CD4-positive, alpha-beta memory T cell (primary cell): ENCODE measurements around the gene LXN. TPM values are rescaled to one million over a fixed set of nuclear protein-coding genes. Genes with fewer than 3 reads are reported as not detected.
A peak's percentile ranks its signal among the peaks of the same experiment; 100 is the strongest.

Source experiments
- CTCF ChIA-PET: fragments of 350-600 bp; sonication (Branson Sonifier 250); formaldehyde crosslinking; loops from one replicate; lab custom pipeline; 2021; ENCODE audit warnings: inconsistent platforms; ENCODE audit not compliant: partially characterized antibody; lab: Charles Lee
- POLR2A ChIA-PET: fragments of 350-600 bp; sonication (Branson Sonifier 250); formaldehyde crosslinking; loops from one replicate; lab custom pipeline; 2021; ENCODE audit not compliant: partially characterized antibody; lab: Charles Lee
- DNase-seq, 5 donors: peaks; one replicate each; pipeline versions ENCODE4 v3.0.0 to v3.0.0-alpha.2; 2020 to 2022; ENCODE audit warnings: mixed read lengths in 1 of 5
- H3K27ac ChIP-seq: one replicate; pipeline ENCODE4 v1.7.0; 2013; ENCODE audit warnings: low read depth, low read length
- H3K27me3 ChIP-seq: 2 replicates; pipeline ENCODE4 v1.7.0; 2013; ENCODE audit warnings: mild to moderate bottlenecking, low read length, moderate library complexity; ENCODE audit not compliant: insufficient read depth
- H3K36me3 ChIP-seq: 2 replicates; pipeline ENCODE4 v1.7.0; 2013; ENCODE audit warnings: mild to moderate bottlenecking, low read length, moderate library complexity; ENCODE audit not compliant: insufficient read depth
- H3K4me1 ChIP-seq: 2 replicates; pipeline ENCODE4 v1.7.0; 2013; ENCODE audit warnings: mild to moderate bottlenecking, low read length, moderate library complexity; ENCODE audit not compliant: insufficient read depth
- H3K4me3 ChIP-seq, 2 donors: one replicate each; pipeline ENCODE4 v1.7.0; 2013; ENCODE audit warnings: low read length in 2 of 2, mild to moderate bottlenecking in 1 of 2
- H3K9me3 ChIP-seq, 2 donors: one replicate each; pipeline ENCODE4 v1.7.0; 2013; ENCODE audit warnings: low read length in 2 of 2, control low read depth in 1 of 2; ENCODE audit not compliant: control insufficient read depth in 1 of 2
- H3K27ac Mint-ChIP-seq, 7 donors: one replicate each; pipeline ENCODE4 v1.8.0; 2020 to 2021; ENCODE audit warnings: mixed read lengths in 7 of 7, mild to moderate bottlenecking in 6 of 7, inconsistent platforms in 3 of 7, moderate library complexity in 3 of 7
- H3K27me3 Mint-ChIP-seq, 2 donors: one replicate each; pipeline ENCODE4 v1.8.0; 2020 to 2021; ENCODE audit warnings: mixed read lengths in 2 of 2
- H3K36me3 Mint-ChIP-seq, 2 donors: one replicate each; pipeline ENCODE4 v1.8.0; 2020 to 2021; ENCODE audit warnings: mixed read lengths in 2 of 2, inconsistent platforms in 1 of 2, mild to moderate bottlenecking in 1 of 2
- H3K4me1 Mint-ChIP-seq, 4 donors: one replicate each; pipeline ENCODE4 v1.8.0; 2020 to 2021; ENCODE audit warnings: mixed read lengths in 4 of 4, mild to moderate bottlenecking in 1 of 4
- H3K4me3 Mint-ChIP-seq, 8 donors: one replicate each; pipeline ENCODE4 v1.8.0; 2020 to 2021; ENCODE audit warnings: mixed read lengths in 8 of 8, mild to moderate bottlenecking in 7 of 8, moderate library complexity in 6 of 8, inconsistent platforms in 3 of 8
- H3K9me3 Mint-ChIP-seq, 8 donors: one replicate each; pipeline ENCODE4 v1.8.0; 2020 to 2021; ENCODE audit warnings: mixed read lengths in 8 of 8, mild to moderate bottlenecking in 5 of 8, inconsistent platforms in 3 of 8, moderate library complexity in 1 of 8
- intact Hi-C: fragments of 100-400 bp; cut with micrococcal nuclease; formaldehyde crosslinking; loops from one replicate; pipeline ENCODE4 v1.15.1; 2023
- polyA plus RNA-seq, 2 donors: library from polyadenylated mRNA; unstranded; fragments of 300-500 nt; fragmentation: Illumina TruSeq; gene quantifications; one replicate each; pipeline ENCODE4 v1.2.3, GENCODE V29; 2021
- total RNA-seq, 2 experiments: library from RNA; stranded (reverse); gene quantifications; one replicate each; pipeline ENCODE4 v1.2.3, GENCODE V29; 2021

LXN gene
- total and polyA plus RNA-seq, 4 experiments from 2014 or later = 7.7 to 27.5 (median 11.2) TPM

DNA sequence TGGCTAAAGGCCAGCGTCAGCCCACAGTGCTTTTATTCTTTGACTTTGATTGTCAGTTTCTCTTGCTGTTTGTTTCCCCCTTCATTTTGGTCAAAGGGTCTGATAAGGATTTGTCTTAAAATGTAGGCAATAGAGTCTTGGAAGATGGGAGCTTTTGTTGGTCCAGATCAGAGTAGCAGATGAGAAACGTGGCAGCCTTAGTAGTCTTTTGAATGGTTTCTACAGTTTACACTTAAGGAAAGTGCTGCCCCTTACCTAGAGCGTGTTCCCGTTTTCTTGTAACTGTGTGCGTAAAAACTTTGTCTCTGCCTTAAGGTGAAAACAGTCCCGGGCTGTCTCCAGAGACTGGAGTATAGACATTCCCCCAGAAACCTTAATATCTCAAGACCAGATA lies 630 bp downstream of the LXN start:
- no peak for DNase-seq
- ChIA-PET POLR2A (interaction anchor here (0.9 to 2.3 kb wide), 4 partner anchors 8 to 51 kb away, joined by 3 to 10 read pairs (median 6); partner anchors contain the start of gene GFM1), CTCF (interaction anchor here (0.6 to 4.1 kb wide), 12 partner anchors 11 to 131 kb away, joined by 3 to 51 read pairs (median 6); partner anchors contain the start of gene GFM1)
- Mint-ChIP-seq H3K9me3 (no peaks in the 10 kb centered on the region), H3K27me3 (no peaks in the 10 kb centered on the region), H3K36me3 (peaks cover 15 to 40% of the 10 kb centered on the region in 2 donors), H3K27ac (peak overlapping the region; percentile 81 to 97 (median 95)), H3K4me3 (peak overlapping the region; percentile 92 to 99 (median 96)), H3K4me1 (peaks cover 12 to 32% (median 22%) of the 10 kb centered on the region in 4 donors)
- intact Hi-C loops = loop anchor here (1.0 to 10.0 kb wide), 5 partner anchors 13 to 1893 kb away; partner anchors contain the start of genes GFM1 and KPNA4
- Histone ChIP-seq H3K27ac (peak overlapping the region; percentile 63), H3K4me3 (peak overlapping the region; percentile 62 to 64), H3K4me1 (peaks cover 19% of the 10 kb centered on the region), H3K36me3 (peaks cover 13% of the 10 kb centered on the region), H3K9me3 (no peaks in the 10 kb centered on the region), H3K27me3 (no peaks in the 10 kb centered on the region)

DNA sequence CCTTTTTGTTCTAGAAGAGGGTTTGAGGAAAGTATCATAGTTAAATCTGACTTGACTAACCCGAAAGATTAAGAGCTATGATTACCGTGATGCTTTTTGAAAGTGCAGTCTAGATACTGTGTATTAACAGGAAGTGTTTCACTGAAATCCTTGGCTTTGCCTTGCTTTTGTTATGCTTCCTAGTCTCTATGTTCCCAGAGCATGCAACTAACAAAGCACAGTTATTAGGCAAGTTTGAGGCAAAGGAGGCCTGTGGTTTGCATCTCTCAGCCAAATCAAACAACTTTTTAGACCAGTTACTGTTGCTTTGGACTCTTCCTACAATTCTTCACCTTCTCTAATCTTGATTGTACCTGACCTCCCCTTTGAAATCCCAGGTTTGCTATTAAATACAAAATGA lies 3.9 kb downstream of the LXN start:
- Histone ChIP-seq H3K4me1 (peaks cover 19% of the 10 kb centered on the region), H3K27me3 (no peaks in the 10 kb centered on the region), H3K36me3 (peaks cover 35% of the 10 kb centered on the region), H3K27ac (no peak overlapping the region), H3K4me3 (no peak overlapping the region), H3K9me3 (no peaks in the 10 kb centered on the region)
- CTCF ChIA-PET = interaction anchor here (1.4 to 2.2 kb wide), 2 partner anchors 9 to 24 kb away, joined by 5 to 9 read pairs; partner anchors contain the start of gene GFM1
- Mint-ChIP-seq H3K27me3 (no peaks in the 10 kb centered on the region), H3K27ac (peak overlapping the region in 1 of 7 donors; percentile 37), H3K9me3 (no peaks in the 10 kb centered on the region), H3K4me3 (no peak overlapping the region), H3K4me1 (peaks cover 12 to 32% (median 25%) of the 10 kb centered on the region in 4 donors), H3K36me3 (peaks cover 43 to 69% of the 10 kb centered on the region in 2 donors)
- DNase-seq = no peak
- intact Hi-C loops = no loop called here
- POLR2A ChIA-PET = no interaction called here

DNA sequence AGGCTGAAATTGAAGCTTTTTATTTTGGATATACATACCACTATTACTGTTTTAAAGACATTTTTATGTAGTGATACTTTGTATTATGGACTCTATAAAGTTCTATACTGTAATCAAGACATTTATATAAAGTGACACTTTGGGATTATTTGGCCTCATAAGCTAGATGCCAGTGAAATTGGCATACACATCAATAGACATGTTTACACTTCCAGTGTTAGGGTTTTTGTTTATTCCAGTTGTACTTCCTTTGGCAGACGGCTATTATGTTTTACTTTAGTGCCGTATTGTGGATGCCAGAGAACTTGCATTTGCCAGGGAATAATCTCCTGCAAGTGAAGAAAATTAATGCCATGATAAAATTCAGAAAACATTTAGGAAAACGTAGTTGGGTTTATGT lies 6.0 kb downstream of the LXN start:
- Histone ChIP-seq H3K4me3 (no peak overlapping the region), H3K27ac (no peak overlapping the region), H3K4me1 (peaks cover 7% of the 10 kb centered on the region), H3K9me3 (no peaks in the 10 kb centered on the region), H3K27me3 (no peaks in the 10 kb centered on the region), H3K36me3 (peaks cover 49% of the 10 kb centered on the region)
- Mint-ChIP-seq H3K9me3 (no peaks in the 10 kb centered on the region), H3K4me1 (peaks cover 2 to 16% (median 12%) of the 10 kb centered on the region in 4 donors), H3K27ac (no peak overlapping the region), H3K4me3 (no peak overlapping the region), H3K27me3 (no peaks in the 10 kb centered on the region), H3K36me3 (peaks cover 45 to 79% of the 10 kb centered on the region in 2 donors)
- intact Hi-C loops = no loop called here
- no peak for DNase-seq
- ChIA-PET CTCF (no interaction called here), POLR2A (no interaction called here)

DNA sequence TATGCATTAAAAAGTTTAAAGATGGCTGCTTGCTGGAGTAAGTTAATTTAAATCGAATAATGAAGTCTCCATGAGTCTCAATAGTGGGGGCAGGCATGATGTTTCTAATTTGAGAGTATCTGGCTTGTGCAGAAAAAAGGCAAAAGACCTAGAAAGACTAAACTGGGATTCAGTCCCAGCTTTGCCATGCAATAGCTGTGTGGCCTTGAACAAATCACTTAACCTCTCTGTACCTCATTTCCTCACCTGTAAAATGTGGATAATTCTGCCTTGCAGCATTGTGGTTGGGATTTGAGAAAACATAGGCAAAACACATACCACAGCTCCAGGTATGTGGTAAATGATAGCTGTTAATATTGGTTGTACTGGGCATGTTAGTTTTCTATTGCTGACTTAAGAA lies 8.6 kb downstream of the LXN start:
- peaks cover 64% of the 10 kb centered on the region for H3K36me3 ChIP-seq
- H3K36me3 Mint-ChIP-seq = peaks cover 49 to 78% of the 10 kb centered on the region in 2 donors
- H3K27ac Mint-ChIP-seq = peak overlapping the region in 1 of 7 donors; percentile 44

DNA sequence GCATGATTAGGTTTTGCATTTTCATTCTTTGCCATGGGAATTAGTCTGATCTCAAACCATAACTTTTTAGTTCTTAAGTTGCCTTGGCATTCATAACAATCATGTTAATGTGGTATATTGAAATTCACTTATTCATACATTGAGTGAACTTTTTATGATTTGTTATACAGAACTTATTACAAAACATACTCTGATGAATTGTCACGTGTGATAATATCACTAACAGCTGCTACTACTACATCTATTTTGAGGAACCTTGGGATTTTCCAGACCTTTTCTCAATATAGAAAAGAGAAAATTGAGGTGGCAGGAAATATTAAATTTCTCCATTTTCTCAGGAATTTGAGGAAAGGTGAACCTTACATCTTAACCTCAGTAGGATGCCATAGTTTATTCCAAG lies 9.2 kb downstream of the LXN start:
- no peaks in the 10 kb centered on the region for H3K27me3 Mint-ChIP-seq
- no peak for DNase-seq
- H3K4me3 ChIP-seq = no peak overlapping the region
- H3K36me3 Mint-ChIP-seq = peaks cover 43 to 74% of the 10 kb centered on the region in 2 donors
- H3K4me1 Mint-ChIP-seq = peaks cover 5 to 10% (median 6%) of the 10 kb centered on the region in 4 donors
- no peak overlapping the region for H3K27ac ChIP-seq
- H3K4me1 ChIP-seq = no peaks in the 10 kb centered on the region
- H3K4me3 Mint-ChIP-seq = no peak overlapping the region
- POLR2A ChIA-PET = interaction anchor here (0.9 to 1.3 kb wide), 2 partner anchors 9 to 10 kb away, joined by 3 read pairs; partner anchors contain the start of gene LXN
- peak overlapping the region in 1 of 7 donors; percentile 44 for H3K27ac Mint-ChIP-seq
- no peaks in the 10 kb centered on the region for H3K9me3 Mint-ChIP-seq
- H3K9me3 ChIP-seq = no peaks in the 10 kb centered on the region
- CTCF ChIA-PET = interaction anchor here (0.9 to 6.6 kb wide), 6 partner anchors 8 to 128 kb away, joined by 3 to 68 read pairs (median 6); partner anchors contain the start of genes GFM1 and LXN
- H3K27me3 ChIP-seq = no peaks in the 10 kb centered on the region
- intact Hi-C loops = no loop called here
- H3K36me3 ChIP-seq = peaks cover 62% of the 10 kb centered on the region

More for the DNA sequence above, 8.6 kb downstream of the LXN start:
- peaks cover 5 to 10% (median 6%) of the 10 kb centered on the region in 4 donors for H3K4me1 Mint-ChIP-seq
- ChIA-PET CTCF (interaction anchor here (1.4 to 6.6 kb wide), 5 partner anchors 7 to 1730 kb away, joined by 3 to 51 read pairs (median 6); partner anchors contain the start of genes GFM1 and LXN), POLR2A (interaction anchor here (1.3 kb wide), 1 partner anchor 9 kb away, joined by 3 read pairs; the partner anchor contains the start of gene LXN)
- H3K4me3 Mint-ChIP-seq = no peak overlapping the region
- Histone ChIP-seq H3K9me3 (no peaks in the 10 kb centered on the region), H3K4me3 (no peak overlapping the region), H3K4me1 (no peaks in the 10 kb centered on the region), H3K27me3 (no peaks in the 10 kb centered on the region), H3K27ac (no peak overlapping the region)
- H3K27me3 Mint-ChIP-seq = no peaks in the 10 kb centered on the region
- no peaks in the 10 kb centered on the region for H3K9me3 Mint-ChIP-seq
- intact Hi-C loops = no loop called here
- DNase-seq = no peak

DNA sequence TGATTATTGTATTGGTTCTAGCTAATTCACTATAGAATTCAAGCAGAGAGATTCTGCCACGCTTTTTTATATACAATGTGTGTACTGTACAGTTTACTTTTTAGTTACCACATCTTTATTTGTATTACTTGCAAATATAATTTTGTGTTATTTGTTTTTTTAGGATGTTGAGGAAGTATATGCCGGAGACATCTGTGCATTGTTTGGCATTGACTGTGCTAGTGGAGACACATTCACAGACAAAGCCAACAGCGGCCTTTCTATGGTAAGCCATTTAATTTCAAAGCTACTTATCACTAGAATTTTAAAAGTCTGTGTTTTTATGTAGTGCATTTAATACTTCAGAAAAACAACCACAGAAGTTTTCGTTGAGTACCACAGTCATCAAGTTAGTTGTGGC lies 11.7 kb downstream of the LXN start:
- no peak for DNase-seq
- Mint-ChIP-seq H3K27me3 (no peaks in the 10 kb centered on the region), H3K36me3 (peaks cover 35 to 70% of the 10 kb centered on the region in 2 donors), H3K4me3 (no peak overlapping the region), H3K9me3 (no peaks in the 10 kb centered on the region), H3K27ac (no peak overlapping the region), H3K4me1 (peaks cover 5 to 10% (median 7%) of the 10 kb centered on the region in 4 donors)
- no peak overlapping the region for H3K4me3 ChIP-seq
- no peak overlapping the region for H3K27ac ChIP-seq
- intact Hi-C loops = no loop called here
- no peaks in the 10 kb centered on the region for H3K27me3 ChIP-seq
- no peaks in the 10 kb centered on the region for H3K9me3 ChIP-seq
- H3K36me3 ChIP-seq = peaks cover 48% of the 10 kb centered on the region
- CTCF ChIA-PET = interaction anchor here (0.6 to 6.6 kb wide), 15 partner anchors 9 to 141 kb away, joined by 3 to 76 read pairs (median 10); partner anchors contain the start of genes GFM1, LXN and MFSD1
- POLR2A ChIA-PET = interaction anchor here (0.8 to 3.2 kb wide), 2 partner anchors 16 to 62 kb away, joined by 3 to 14 read pairs; partner anchors contain the start of gene GFM1
- no peaks in the 10 kb centered on the region for H3K4me1 ChIP-seq
